ENCODE measurements around the gene DACT3. TPM values are rescaled to one million over a fixed set of nuclear protein-coding genes. Genes with fewer than 3 reads are reported as not detected.

The DACT3 gene
- polyA plus RNA-seq, 1 of the 3 experiments (the other 2 are of a cell fraction): 9.5 TPM

DNA sequence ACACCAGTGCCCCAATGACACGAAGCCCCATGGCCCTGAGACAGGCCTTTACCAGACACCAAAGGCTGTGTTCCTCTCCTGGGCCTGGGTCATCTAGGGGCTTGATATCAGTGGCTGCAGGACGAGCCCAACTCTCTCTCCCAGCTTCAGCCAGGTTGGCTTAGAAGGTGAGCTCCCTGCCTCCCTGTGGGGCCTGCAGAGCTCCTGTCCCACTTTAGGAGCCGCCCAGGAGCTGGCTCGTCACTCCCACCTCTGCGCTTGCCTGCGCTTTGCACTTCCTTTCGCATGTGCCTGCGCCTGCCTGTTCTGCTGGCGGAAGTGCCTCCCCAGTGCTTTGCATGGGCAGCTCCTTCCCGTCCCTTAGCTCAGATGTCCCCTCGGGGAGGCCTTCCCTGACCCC is 55.0 kb downstream of the DACT3 start:
- DNase-seq: no peak
- Histone ChIP-seq H3K27me3 (ENCODE audit: insufficient read depth) (no peaks in the 10 kb centered on the region), H3K27ac (ENCODE audit: low read depth in 2 of 2, low read length in 1 of 2) (peak overlapping the region in 1 of 2 experiments; percentile 39; a peak in 1 of 4 replicates), H3K4me3 (ENCODE audit: low read depth in 2 of 2, low read length in 1 of 2) (no peak overlapping the region), H2AFZ (ENCODE audit: low read depth) (no peak overlapping the region), H4K20me1 (ENCODE audit: insufficient read depth) (peaks cover 40% of the 10 kb centered on the region), H3K9me2 (no peaks in the 10 kb centered on the region), H3K36me3 (replicated peaks in 1 of 2; ENCODE audit: control insufficient read depth in 1 of 2, insufficient read depth in 2 of 2, low read length in 1 of 2) (peaks cover 19 to 53% of the 10 kb centered on the region in 2 experiments), H3K9me3 (no peaks in the 10 kb centered on the region), H3K4me1 (ENCODE audit: control insufficient read depth in 1 of 2, insufficient read depth in 2 of 2, low read depth in 1 of 2, low read length in 1 of 2) (peaks cover 19 to 48% of the 10 kb centered on the region in 2 experiments), H3K4me2 (no peak overlapping the region), H3K9ac (no peak overlapping the region), H3K79me2 (ENCODE audit: insufficient read depth) (peaks cover 57% of the 10 kb centered on the region), H3F3A (replicated peaks; ENCODE audit: insufficient read depth) (no peaks in the 10 kb centered on the region)
- ChIA-PET CTCF (interaction anchor here (0.6 to 23.7 kb wide), 6 partner anchors 10 to 385 kb away, joined by 3 to 471 read pairs (median 4); partner anchors contain the start of gene DACT3), POLR2A (interaction anchor here (0.9 to 1.4 kb wide), 2 partner anchors 14 to 16 kb away, joined by 3 read pairs; no protein-coding TSS in a partner anchor)
- WGBS (ENCODE audit: low lambda C conversion rate): 98% methylated on average over 10 of the region's 11 CpGs
- TF ChIP-seq, protein P1, sequence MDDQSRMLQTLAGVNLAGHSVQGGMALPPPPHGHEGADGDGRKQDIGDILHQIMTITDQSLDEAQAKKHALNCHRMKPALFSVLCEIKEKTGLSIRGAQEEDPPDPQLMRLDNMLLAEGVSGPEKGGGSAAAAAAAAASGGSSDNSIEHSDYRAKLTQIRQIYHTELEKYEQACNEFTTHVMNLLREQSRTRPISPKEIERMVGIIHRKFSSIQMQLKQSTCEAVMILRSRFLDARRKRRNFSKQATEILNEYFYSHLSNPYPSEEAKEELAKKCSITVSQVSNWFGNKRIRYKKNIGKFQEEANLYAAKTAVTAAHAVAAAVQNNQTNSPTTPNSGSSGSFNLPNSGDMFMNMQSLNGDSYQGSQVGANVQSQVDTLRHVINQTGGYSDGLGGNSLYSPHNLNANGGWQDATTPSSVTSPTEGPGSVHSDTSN (IDR thresholded peaks at IDR 0.05): no peak
- TF ChIP-seq TCF12 (IDR thresholded peaks at IDR 0.05): no peak
- TF ChIP-seq CHD2 (IDR thresholded peaks at IDR 0.05; ENCODE audit: low read length, partially characterized antibody): no peak
- TF ChIP-seq MEF2A (IDR thresholded peaks at IDR 0.05; ENCODE audit: borderline replicate concordance, low read depth): no peak
- TF ChIP-seq GABPA (IDR thresholded peaks at IDR 0.05; ENCODE audit: low read depth): no peak
- TF ChIP-seq, protein P2, sequence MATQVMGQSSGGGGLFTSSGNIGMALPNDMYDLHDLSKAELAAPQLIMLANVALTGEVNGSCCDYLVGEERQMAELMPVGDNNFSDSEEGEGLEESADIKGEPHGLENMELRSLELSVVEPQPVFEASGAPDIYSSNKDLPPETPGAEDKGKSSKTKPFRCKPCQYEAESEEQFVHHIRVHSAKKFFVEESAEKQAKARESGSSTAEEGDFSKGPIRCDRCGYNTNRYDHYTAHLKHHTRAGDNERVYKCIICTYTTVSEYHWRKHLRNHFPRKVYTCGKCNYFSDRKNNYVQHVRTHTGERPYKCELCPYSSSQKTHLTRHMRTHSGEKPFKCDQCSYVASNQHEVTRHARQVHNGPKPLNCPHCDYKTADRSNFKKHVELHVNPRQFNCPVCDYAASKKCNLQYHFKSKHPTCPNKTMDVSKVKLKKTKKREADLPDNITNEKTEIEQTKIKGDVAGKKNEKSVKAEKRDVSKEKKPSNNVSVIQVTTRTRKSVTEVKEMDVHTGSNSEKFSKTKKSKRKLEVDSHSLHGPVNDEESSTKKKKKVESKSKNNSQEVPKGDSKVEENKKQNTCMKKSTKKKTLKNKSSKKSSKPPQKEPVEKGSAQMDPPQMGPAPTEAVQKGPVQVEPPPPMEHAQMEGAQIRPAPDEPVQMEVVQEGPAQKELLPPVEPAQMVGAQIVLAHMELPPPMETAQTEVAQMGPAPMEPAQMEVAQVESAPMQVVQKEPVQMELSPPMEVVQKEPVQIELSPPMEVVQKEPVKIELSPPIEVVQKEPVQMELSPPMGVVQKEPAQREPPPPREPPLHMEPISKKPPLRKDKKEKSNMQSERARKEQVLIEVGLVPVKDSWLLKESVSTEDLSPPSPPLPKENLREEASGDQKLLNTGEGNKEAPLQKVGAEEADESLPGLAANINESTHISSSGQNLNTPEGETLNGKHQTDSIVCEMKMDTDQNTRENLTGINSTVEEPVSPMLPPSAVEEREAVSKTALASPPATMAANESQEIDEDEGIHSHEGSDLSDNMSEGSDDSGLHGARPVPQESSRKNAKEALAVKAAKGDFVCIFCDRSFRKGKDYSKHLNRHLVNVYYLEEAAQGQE (IDR thresholded peaks at IDR 0.05; ENCODE audit: low read depth, low read length): no peak
- TF ChIP-seq TEAD4 (IDR thresholded peaks at IDR 0.05; ENCODE audit: borderline replicate concordance, insufficient read depth): no peak
- TF ChIP-seq, protein P3, sequence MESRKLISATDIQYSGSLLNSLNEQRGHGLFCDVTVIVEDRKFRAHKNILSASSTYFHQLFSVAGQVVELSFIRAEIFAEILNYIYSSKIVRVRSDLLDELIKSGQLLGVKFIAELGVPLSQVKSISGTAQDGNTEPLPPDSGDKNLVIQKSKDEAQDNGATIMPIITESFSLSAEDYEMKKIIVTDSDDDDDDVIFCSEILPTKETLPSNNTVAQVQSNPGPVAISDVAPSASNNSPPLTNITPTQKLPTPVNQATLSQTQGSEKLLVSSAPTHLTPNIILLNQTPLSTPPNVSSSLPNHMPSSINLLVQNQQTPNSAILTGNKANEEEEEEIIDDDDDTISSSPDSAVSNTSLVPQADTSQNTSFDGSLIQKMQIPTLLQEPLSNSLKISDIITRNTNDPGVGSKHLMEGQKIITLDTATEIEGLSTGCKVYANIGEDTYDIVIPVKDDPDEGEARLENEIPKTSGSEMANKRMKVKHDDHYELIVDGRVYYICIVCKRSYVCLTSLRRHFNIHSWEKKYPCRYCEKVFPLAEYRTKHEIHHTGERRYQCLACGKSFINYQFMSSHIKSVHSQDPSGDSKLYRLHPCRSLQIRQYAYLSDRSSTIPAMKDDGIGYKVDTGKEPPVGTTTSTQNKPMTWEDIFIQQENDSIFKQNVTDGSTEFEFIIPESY (IDR thresholded peaks at IDR 0.05; ENCODE audit: borderline replicate concordance, low read depth): no peak

DNA sequence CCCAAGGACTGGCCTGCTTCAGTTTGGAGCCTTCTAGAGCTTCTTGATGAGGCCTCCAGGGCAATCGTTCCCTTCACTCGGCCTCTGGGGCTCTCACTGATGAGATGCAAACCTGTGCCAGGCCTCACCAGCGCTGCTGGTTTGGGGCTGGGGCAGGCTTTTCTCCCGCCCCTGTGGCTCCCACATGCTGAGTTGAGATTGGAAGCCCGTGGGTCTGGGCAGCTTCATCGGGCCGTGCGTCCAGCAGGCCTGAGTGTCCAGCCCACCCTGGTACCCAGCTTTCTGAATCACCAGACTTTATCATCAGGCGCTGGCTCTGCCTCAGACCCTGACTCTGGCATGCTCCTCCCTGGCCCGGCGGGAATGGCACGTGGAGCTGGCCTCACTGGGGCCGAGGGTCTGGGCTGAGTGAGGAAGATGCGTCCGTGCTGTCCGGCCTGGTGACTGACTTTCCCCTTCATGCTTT is 55.6 kb downstream of the DACT3 start:
- Histone ChIP-seq H3K4me2 (no peak overlapping the region), H3K4me1 (ENCODE audit: control insufficient read depth in 1 of 2, insufficient read depth in 2 of 2, low read depth in 1 of 2, low read length in 1 of 2) (peaks cover 19 to 44% of the 10 kb centered on the region in 2 experiments), H3K9me2 (no peaks in the 10 kb centered on the region), H3K9me3 (no peaks in the 10 kb centered on the region), H3K27ac (ENCODE audit: low read depth in 2 of 2, low read length in 1 of 2) (peak overlapping the region in 1 of 2 experiments; percentile 39; a peak in 1 of 4 replicates), H3F3A (replicated peaks; ENCODE audit: insufficient read depth) (no peaks in the 10 kb centered on the region), H3K79me2 (ENCODE audit: insufficient read depth) (peaks cover 57% of the 10 kb centered on the region), H2AFZ (ENCODE audit: low read depth) (no peak overlapping the region), H3K9ac (no peak overlapping the region), H3K27me3 (ENCODE audit: insufficient read depth) (no peaks in the 10 kb centered on the region), H3K36me3 (replicated peaks in 1 of 2; ENCODE audit: control insufficient read depth in 1 of 2, insufficient read depth in 2 of 2, low read length in 1 of 2) (peaks cover 19 to 47% of the 10 kb centered on the region in 2 experiments), H3K4me3 (ENCODE audit: low read depth in 2 of 2, low read length in 1 of 2) (no peak overlapping the region), H4K20me1 (ENCODE audit: insufficient read depth) (peaks cover 40% of the 10 kb centered on the region)
- DNase-seq: peak; percentile 17
- ChIA-PET POLR2A (interaction anchor here (1.1 to 1.4 kb wide), 2 partner anchors 14 to 26 kb away, joined by 3 to 5 read pairs; no protein-coding TSS in a partner anchor), CTCF (interaction anchor here (0.6 to 23.7 kb wide), 7 partner anchors 11 to 110 kb away, joined by 3 to 471 read pairs (median 4); partner anchors contain the start of gene DACT3)
- 93% methylated on average over 13 of the region's 16 CpGs for WGBS (ENCODE audit: low lambda C conversion rate)
- TF ChIP-seq EZH2phosphoT487 (IDR thresholded peaks at IDR 0.05; ENCODE audit: borderline replicate concordance, low read depth) (no peak), RFX5 (IDR thresholded peaks at IDR 0.05; ENCODE audit: low read length) (no peak), POLR2AphosphoS5 (IDR thresholded peaks at IDR 0.05; ENCODE audit: low read depth, low read length) (no peak), MEF2A (IDR thresholded peaks at IDR 0.05; ENCODE audit: borderline replicate concordance, low read depth) (no peak), FOXJ3 (CRISPR knock-in tag; IDR thresholded peaks at IDR 0.05) (no peak)
- TF ChIP-seq, protein P4, sequence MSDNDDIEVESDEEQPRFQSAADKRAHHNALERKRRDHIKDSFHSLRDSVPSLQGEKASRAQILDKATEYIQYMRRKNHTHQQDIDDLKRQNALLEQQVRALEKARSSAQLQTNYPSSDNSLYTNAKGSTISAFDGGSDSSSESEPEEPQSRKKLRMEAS (IDR thresholded peaks at IDR 0.05; ENCODE audit: low read depth): no peak
- TF ChIP-seq, protein P2 (IDR thresholded peaks at IDR 0.05; ENCODE audit: low read depth, low read length): no peak
- TF ChIP-seq, protein P1 (IDR thresholded peaks at IDR 0.05): no peak

Measured in SK-N-SH (cell line).